H9 (cell line): Measurements from ENCODE around the gene SCCPDH. TPM values are rescaled to one million over a fixed set of nuclear protein-coding genes. Genes with fewer than 3 reads are reported as not detected.

Experiments used
- DNase-seq: peaks from one replicate; pipeline ENCODE4 v3.0.0-alpha.2; 2017
- H2AFZ ChIP-seq: one replicate; pipeline ENCODE4 v1.6.1; 2013; ENCODE audit warnings: mild to moderate bottlenecking, low read length, control low read depth, moderate library complexity
- H2AK5ac ChIP-seq: 2 replicates; pipeline ENCODE4 v1.6.1; 2013; ENCODE audit warnings: low read length, control low read depth, mixed read lengths; ENCODE audit not compliant: insufficient read length
- H2BK120ac ChIP-seq: one replicate; pipeline ENCODE4 v1.6.1; 2013; ENCODE audit warnings: low read depth, mild to moderate bottlenecking, low read length, control low read depth, inconsistent platforms; ENCODE audit not compliant: poor library complexity, severe bottlenecking
- H2BK12ac ChIP-seq: 2 replicates; pipeline ENCODE4 v1.6.1; 2013; ENCODE audit warnings: low read length, control low read depth, mixed read lengths, low read depth; ENCODE audit not compliant: insufficient read length
- H2BK15ac ChIP-seq: 2 replicates; pipeline ENCODE4 v1.6.1; 2013; ENCODE audit warnings: low read depth, low read length, control low read depth
- H2BK20ac ChIP-seq: one replicate; pipeline ENCODE4 v1.6.1; 2013; ENCODE audit warnings: low read depth, mild to moderate bottlenecking, low read length, control low read depth, inconsistent platforms; ENCODE audit not compliant: poor library complexity, severe bottlenecking
- H2BK5ac ChIP-seq: 2 replicates; pipeline ENCODE4 v1.6.1; 2013; ENCODE audit warnings: low read length, control low read depth, mixed read lengths; ENCODE audit not compliant: insufficient read length
- H3K14ac ChIP-seq: 2 replicates; pipeline ENCODE4 v1.6.1; 2013; ENCODE audit warnings: low read length, control low read depth; ENCODE audit not compliant: insufficient read depth
- H3K18ac ChIP-seq: 2 replicates; pipeline ENCODE4 v1.6.1; 2013; ENCODE audit warnings: low read depth, mild to moderate bottlenecking, mixed read lengths, low read length, control low read depth; ENCODE audit not compliant: insufficient read length
- H3K23ac ChIP-seq: 2 replicates; pipeline ENCODE4 v1.6.1; 2013; ENCODE audit warnings: low read length, control low read depth, mixed read lengths, low read depth; ENCODE audit not compliant: insufficient read length
- H3K23me2 ChIP-seq: 2 replicates; pipeline ENCODE4 v1.6.1; 2013; ENCODE audit warnings: low read depth, mild to moderate bottlenecking, mixed read lengths, low read length, control low read depth; ENCODE audit not compliant: insufficient read length, poor library complexity, severe bottlenecking
- H3K27ac ChIP-seq: 2 replicates; pipeline ENCODE4 v1.5.1; 2013; ENCODE audit warnings: low read length, control low read depth, mixed read lengths, low read depth; ENCODE audit not compliant: insufficient read length
- H3K27me3 ChIP-seq: 2 replicates; pipeline ENCODE4 v1.6.1; 2013; ENCODE audit warnings: low read length, control low read depth, inconsistent platforms; ENCODE audit not compliant: insufficient read depth
- H3K4ac ChIP-seq: 2 replicates; pipeline ENCODE4 v1.6.1; 2013; ENCODE audit warnings: low read depth, mild to moderate bottlenecking, control low read depth, inconsistent platforms, low read length, moderate library complexity
- H3K4me1 ChIP-seq: 2 replicates; pipeline ENCODE4 v1.6.1; 2013; ENCODE audit warnings: low read length, control low read depth, inconsistent platforms; ENCODE audit not compliant: insufficient read depth
- H3K4me2 ChIP-seq: 2 replicates; pipeline ENCODE4 v1.6.1; 2013; ENCODE audit warnings: low read length, control low read depth, mixed read lengths; ENCODE audit not compliant: insufficient read length, insufficient read depth
- H3K56ac ChIP-seq: 2 replicates; pipeline ENCODE4 v1.6.1; 2013; ENCODE audit warnings: low read depth, mild to moderate bottlenecking, mixed read lengths, low read length, control low read depth; ENCODE audit not compliant: insufficient read length
- H3K79me1 ChIP-seq: 2 replicates; pipeline ENCODE4 v1.6.1; 2013; ENCODE audit warnings: low read depth, mild to moderate bottlenecking, moderate library complexity, low read length, control low read depth, inconsistent platforms; ENCODE audit not compliant: insufficient read depth, poor library complexity, severe bottlenecking
- H3K79me2 ChIP-seq: 2 replicates; pipeline ENCODE4 v1.6.1; 2013; ENCODE audit warnings: low read length, control low read depth, inconsistent platforms; ENCODE audit not compliant: insufficient read depth
- H3K9ac ChIP-seq: 2 replicates; pipeline ENCODE4 v1.6.1; 2013; ENCODE audit warnings: low read length, control low read depth, mixed read lengths; ENCODE audit not compliant: insufficient read length; ENCODE audit errors: extremely low read depth
- H3K9me3 ChIP-seq: one replicate; pipeline ENCODE4 v1.6.1; 2013; ENCODE audit warnings: low read depth, low read length, inconsistent platforms; ENCODE audit not compliant: control insufficient read depth
- H3T11ph ChIP-seq: one replicate; pipeline ENCODE4 v1.6.1; 2013; ENCODE audit warnings: mild to moderate bottlenecking, low read length, control low read depth, inconsistent platforms
- H4K20me1 ChIP-seq: one replicate; pipeline ENCODE4 v1.6.1; 2013; ENCODE audit not compliant: control insufficient read depth, insufficient read length, insufficient read depth
- H4K5ac ChIP-seq: 2 replicates; pipeline ENCODE4 v1.6.1; 2013; ENCODE audit warnings: low read depth, mild to moderate bottlenecking, mixed read lengths, low read length, control low read depth; ENCODE audit not compliant: insufficient read length
- H4K8ac ChIP-seq: replicated peaks from 2 replicates; pipeline ENCODE4 v1.6.1; 2013; ENCODE audit warnings: low read length, control low read depth, mixed read lengths, low read depth; ENCODE audit not compliant: insufficient read length
- H4K91ac ChIP-seq: 2 replicates; pipeline ENCODE4 v1.6.1; 2013; ENCODE audit warnings: low read depth, mild to moderate bottlenecking, moderate library complexity, mixed read lengths, low read length, control low read depth; ENCODE audit not compliant: insufficient read length
- H3K27ac Mint-ChIP-seq, 3 experiments: 2 replicates in 2 of 3; 3 replicates in 1 of 3; pipeline ENCODE4 v1.8.0; 2020 to 2021; ENCODE audit warnings: mixed read lengths in 3 of 3, mild to moderate bottlenecking in 1 of 3, moderate library complexity in 1 of 3
- H3K27me3 Mint-ChIP-seq: 2 replicates; pipeline ENCODE4 v1.8.0; 2021; ENCODE audit warnings: low read depth, mild to moderate bottlenecking, moderate library complexity, mixed read lengths
- H3K36me3 Mint-ChIP-seq, 3 experiments: 2 replicates in 2 of 3; 3 replicates in 1 of 3; pipeline ENCODE4 v1.8.0; 2020 to 2021; ENCODE audit warnings: low read depth in 3 of 3, mixed read lengths in 3 of 3; ENCODE audit not compliant: insufficient read depth in 1 of 3
- H3K4me1 Mint-ChIP-seq, 2 experiments: 2 replicates each; pipeline ENCODE4 v1.8.0; 2020; ENCODE audit warnings: mixed read lengths in 2 of 2
- H3K4me3 Mint-ChIP-seq, 2 experiments: 2 replicates in 1 of 2; 3 replicates in 1 of 2; pipeline ENCODE4 v1.8.0; 2020 to 2021; ENCODE audit warnings: mild to moderate bottlenecking in 2 of 2, mixed read lengths in 2 of 2, moderate library complexity in 1 of 2
- H3K9me3 Mint-ChIP-seq, 2 experiments: 2 replicates in 1 of 2; 3 replicates in 1 of 2; pipeline ENCODE4 v1.8.0; 2020; ENCODE audit warnings: mild to moderate bottlenecking in 2 of 2, mixed read lengths in 2 of 2, moderate library complexity in 1 of 2
- WGBS: extraction: QIAGEN DNeasy Blood & Tissue Kit; methylation state at CpG from one replicate; pipeline ENCODE4 v1.1.7; 2013; ENCODE audit warnings: missing lambda C conversion rate, low lambda C conversion rate, mixed read lengths; ENCODE audit not compliant: insufficient read length; ENCODE audit errors: extremely low coverage; 5-methylcytosine and 5-hydroxymethylcytosine counted together
- total RNA-seq: library from RNA; stranded (reverse); gene quantifications from 2 replicates; pipeline ENCODE4 v1.2.1, GENCODE V29; 2021
- TF ChIP-seq, protein P1 (sequence below): fragments of 200-600 bp; sonication (generic); conservative IDR thresholded peaks from 3 replicates; pipeline ENCODE4 v1.8.0; 2021; ENCODE audit warnings: antibody characterized with exemption, mild to moderate bottlenecking

The SCCPDH gene
- total RNA-seq, 1 experiment from 2014 or later = 20.7 TPM

DNA sequence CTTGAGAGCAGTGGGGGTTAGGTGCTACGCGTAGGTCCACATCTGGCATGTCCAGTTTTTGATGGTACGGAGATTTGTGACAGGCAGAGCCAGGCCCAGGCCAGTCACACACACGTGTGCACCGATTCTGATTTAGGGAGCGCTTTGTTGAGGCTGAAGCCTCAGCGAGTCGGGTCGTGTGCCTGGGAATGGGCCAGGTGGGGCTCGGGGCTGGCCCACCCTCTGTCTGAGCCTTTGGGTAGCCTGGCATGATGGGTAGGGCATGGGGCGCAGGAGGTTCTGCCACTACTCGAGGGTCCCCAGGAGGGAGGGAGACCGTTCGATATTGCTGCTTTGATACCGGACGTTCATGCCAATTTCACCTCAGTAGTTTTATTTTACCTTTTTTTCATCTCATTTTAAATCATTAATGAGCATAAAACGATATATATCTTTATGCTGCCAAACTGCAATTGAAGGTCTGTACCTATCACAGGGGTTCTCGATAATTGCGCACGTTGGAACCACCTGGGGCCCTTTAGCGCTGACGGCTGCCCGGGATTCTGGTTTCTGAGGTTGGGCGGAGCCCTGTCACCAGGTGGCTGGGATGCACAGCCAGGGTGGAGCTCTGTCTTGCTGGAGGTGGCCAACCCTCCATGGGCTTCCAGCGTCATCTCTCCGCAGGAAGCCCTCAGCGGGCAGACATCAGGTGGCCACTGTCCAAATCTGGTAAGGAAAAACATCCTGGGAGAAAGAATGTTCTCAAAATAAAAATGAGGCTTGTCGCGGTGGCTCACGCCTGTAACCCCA lies 71.9 kb downstream of the SCCPDH start:
- Histone ChIP-seq H4K91ac (no peak overlapping the region), H3K23me2 (peaks cover 3% of the 10 kb centered on the region), H2BK12ac (no peak overlapping the region), H4K5ac (no peak overlapping the region), H4K20me1 (no peaks in the 10 kb centered on the region), H2BK20ac (no peak overlapping the region), H3T11ph (no peak overlapping the region), H3K27me3 (no peaks in the 10 kb centered on the region), H3K4me1 (peaks cover 10% of the 10 kb centered on the region; the same call in 1 of the 2 replicates), H4K8ac (no peak overlapping the region), H2BK15ac (no peak overlapping the region; the same call in 1 of the 2 replicates), H3K9me3 (no peaks in the 10 kb centered on the region), H3K23ac (no peak overlapping the region), H2AFZ (no peak overlapping the region), H3K27ac (no peak overlapping the region), H3K4me2 (no peak overlapping the region), H2AK5ac (no peak overlapping the region), H3K56ac (no peak overlapping the region), H2BK120ac (no peak overlapping the region), H3K79me1 (no peaks in the 10 kb centered on the region), H3K79me2 (no peaks in the 10 kb centered on the region), H2BK5ac (no peak overlapping the region), H3K14ac (no peak overlapping the region; the same call in 1 of the 2 replicates), H3K9ac (no peak overlapping the region), H3K18ac (no peak overlapping the region), H3K4ac (no peak overlapping the region)
- H3K27ac Mint-ChIP-seq = peak overlapping the region in 1 of 3 experiments; percentile 76; a peak in 3 of 7 replicates
- peaks cover 32 to 40% of the 10 kb centered on the region in 2 experiments for H3K4me1 Mint-ChIP-seq
- peaks cover 5% of the 10 kb centered on the region; the same call in 1 of the 2 replicates for H3K27me3 Mint-ChIP-seq
- H3K36me3 Mint-ChIP-seq = no peaks in the 10 kb centered on the region
- TF ChIP-seq, protein P1, sequence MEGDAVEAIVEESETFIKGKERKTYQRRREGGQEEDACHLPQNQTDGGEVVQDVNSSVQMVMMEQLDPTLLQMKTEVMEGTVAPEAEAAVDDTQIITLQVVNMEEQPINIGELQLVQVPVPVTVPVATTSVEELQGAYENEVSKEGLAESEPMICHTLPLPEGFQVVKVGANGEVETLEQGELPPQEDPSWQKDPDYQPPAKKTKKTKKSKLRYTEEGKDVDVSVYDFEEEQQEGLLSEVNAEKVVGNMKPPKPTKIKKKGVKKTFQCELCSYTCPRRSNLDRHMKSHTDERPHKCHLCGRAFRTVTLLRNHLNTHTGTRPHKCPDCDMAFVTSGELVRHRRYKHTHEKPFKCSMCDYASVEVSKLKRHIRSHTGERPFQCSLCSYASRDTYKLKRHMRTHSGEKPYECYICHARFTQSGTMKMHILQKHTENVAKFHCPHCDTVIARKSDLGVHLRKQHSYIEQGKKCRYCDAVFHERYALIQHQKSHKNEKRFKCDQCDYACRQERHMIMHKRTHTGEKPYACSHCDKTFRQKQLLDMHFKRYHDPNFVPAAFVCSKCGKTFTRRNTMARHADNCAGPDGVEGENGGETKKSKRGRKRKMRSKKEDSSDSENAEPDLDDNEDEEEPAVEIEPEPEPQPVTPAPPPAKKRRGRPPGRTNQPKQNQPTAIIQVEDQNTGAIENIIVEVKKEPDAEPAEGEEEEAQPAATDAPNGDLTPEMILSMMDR = no peak
- H3K4me3 Mint-ChIP-seq = no peak overlapping the region
- no peak for DNase-seq
- peaks cover 0 to 4% of the 10 kb centered on the region in 2 experiments; a peak in 1 of 5 replicates for H3K9me3 Mint-ChIP-seq
- no CpG with 5 or more reads among the region's 30 CpGs for WGBS
